Measurements from ENCODE around the gene SPTBN1.

DNA sequence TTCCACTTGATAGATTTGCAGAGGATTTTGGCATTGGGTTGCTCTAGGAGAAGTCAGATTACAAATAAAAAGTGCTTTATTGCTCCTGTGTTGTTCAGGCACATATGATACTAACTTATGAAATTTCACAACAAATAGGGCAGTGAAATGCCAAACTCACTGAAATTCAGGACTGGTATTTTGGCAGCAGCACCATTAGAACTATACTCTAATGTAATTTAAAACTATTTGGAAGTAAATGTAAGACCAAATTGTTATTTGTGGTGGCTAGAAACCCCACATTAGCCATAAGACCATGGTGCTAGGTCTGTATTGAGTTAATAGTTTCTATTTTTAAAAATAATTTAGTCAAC, 57.2 kb downstream of the SPTBN1 start:
- TF ChIP-seq, protein P1, sequence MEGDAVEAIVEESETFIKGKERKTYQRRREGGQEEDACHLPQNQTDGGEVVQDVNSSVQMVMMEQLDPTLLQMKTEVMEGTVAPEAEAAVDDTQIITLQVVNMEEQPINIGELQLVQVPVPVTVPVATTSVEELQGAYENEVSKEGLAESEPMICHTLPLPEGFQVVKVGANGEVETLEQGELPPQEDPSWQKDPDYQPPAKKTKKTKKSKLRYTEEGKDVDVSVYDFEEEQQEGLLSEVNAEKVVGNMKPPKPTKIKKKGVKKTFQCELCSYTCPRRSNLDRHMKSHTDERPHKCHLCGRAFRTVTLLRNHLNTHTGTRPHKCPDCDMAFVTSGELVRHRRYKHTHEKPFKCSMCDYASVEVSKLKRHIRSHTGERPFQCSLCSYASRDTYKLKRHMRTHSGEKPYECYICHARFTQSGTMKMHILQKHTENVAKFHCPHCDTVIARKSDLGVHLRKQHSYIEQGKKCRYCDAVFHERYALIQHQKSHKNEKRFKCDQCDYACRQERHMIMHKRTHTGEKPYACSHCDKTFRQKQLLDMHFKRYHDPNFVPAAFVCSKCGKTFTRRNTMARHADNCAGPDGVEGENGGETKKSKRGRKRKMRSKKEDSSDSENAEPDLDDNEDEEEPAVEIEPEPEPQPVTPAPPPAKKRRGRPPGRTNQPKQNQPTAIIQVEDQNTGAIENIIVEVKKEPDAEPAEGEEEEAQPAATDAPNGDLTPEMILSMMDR (IDR thresholded peaks at IDR 0.05; ENCODE audit: borderline replicate concordance, extremely low read depth, low read length, poor library complexity, severe bottlenecking), result no peak
- TF ChIP-seq EZH2 (IDR thresholded peaks at IDR 0.05; ENCODE audit: borderline replicate concordance, low read depth, low read length, severe bottlenecking), result no peak

Measured in DND-41 (cell line).